Thoracic aorta (tissue), 2 donors: Measurements from ENCODE around the gene AGMO. TPM values are rescaled to one million over a fixed set of nuclear protein-coding genes. Genes with fewer than 3 reads are reported as not detected.

Source experiments
- ATAC-seq: fragments of 150-250 bp; one replicate; pipeline ENCODE4 v1.8.0; 2017; ENCODE audit warnings: low read depth; ENCODE audit not compliant: insufficient number of reproducible peaks, low FRiP score
- DNase-seq: peaks from one replicate; pipeline ENCODE4 v3.0.0-alpha.2; 2020; ENCODE audit warnings: low spot score
- H3K27ac ChIP-seq, 2 donors: fragments of 200-600 bp; sonication (generic); 1 replicate in 1 of 2; 2 replicates in 1 of 2; pipeline ENCODE4 v1.5.1; 2016; ENCODE audit warnings: mild to moderate bottlenecking in 2 of 2, moderate library complexity in 2 of 2
- H3K27me3 ChIP-seq: fragments of 200-600 bp; sonication (generic); replicated peaks from 2 replicates; pipeline ENCODE4 v1.6.0; 2016; ENCODE audit warnings: mild to moderate bottlenecking; ENCODE audit not compliant: insufficient read depth
- H3K36me3 ChIP-seq: fragments of 200-600 bp; sonication (generic); one replicate; pipeline ENCODE4 v1.5.1; 2016
- H3K4me1 ChIP-seq, 2 donors: fragments of 200-600 bp; sonication (generic); 1 replicate in 1 of 2; 2 replicates in 1 of 2; pipeline versions ENCODE4 v1.5.1 to v1.6.0; 2016; ENCODE audit warnings: low read depth in 2 of 2, mild to moderate bottlenecking in 1 of 2; ENCODE audit not compliant: control insufficient read depth in 1 of 2
- H3K4me3 ChIP-seq: fragments of 200-600 bp; sonication (generic); 2 replicates; pipeline ENCODE4 v1.5.1; 2016; ENCODE audit warnings: mild to moderate bottlenecking
- H3K9me3 ChIP-seq: fragments of 200-600 bp; sonication (generic); 2 replicates; pipeline ENCODE4 v1.5.1; 2016
- total RNA-seq, 2 donors: library from RNA; depleted of rRNA; stranded (reverse); fragments of >200 nt; gene quantifications; one replicate each; pipeline versions ENCODE4 v1.1.0 to v1.2.3, GENCODE V29; 2016
- TF ChIP-seq, protein P1 (sequence below): fragments of 200-600 bp; sonication (generic); IDR thresholded peaks from one replicate; pipeline ENCODE4 v1.5.1; 2019; ENCODE audit warnings: antibody characterized with exemption

AGMO gene
- total RNA-seq, 2 donors from 2014 or later = 0.85 to 3.0 TPM

DNA sequence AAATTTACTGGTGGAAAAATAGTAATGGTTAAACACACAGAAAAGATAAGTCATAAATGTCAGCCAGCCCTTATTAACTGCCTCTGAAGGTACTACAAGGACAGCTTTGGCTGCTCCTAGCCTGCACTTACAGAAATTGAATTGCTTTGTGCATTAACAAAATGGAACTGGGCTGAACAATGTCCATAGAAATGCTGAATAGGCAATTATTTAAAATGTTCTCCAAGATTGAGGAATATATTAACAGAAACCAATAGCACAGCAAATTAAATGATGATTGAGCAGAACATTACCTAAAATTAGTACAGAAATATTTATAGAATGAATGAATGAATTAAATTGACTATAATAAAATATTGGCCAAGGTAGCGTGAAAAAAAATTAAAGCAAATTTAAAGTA, 42.4 kb upstream of the AGMO start:
- H3K4me1 ChIP-seq = no peaks in the 10 kb centered on the region
- H3K27me3 ChIP-seq = no peaks in the 10 kb centered on the region
- H3K27ac ChIP-seq = no peak overlapping the region
- TF ChIP-seq, protein P1, sequence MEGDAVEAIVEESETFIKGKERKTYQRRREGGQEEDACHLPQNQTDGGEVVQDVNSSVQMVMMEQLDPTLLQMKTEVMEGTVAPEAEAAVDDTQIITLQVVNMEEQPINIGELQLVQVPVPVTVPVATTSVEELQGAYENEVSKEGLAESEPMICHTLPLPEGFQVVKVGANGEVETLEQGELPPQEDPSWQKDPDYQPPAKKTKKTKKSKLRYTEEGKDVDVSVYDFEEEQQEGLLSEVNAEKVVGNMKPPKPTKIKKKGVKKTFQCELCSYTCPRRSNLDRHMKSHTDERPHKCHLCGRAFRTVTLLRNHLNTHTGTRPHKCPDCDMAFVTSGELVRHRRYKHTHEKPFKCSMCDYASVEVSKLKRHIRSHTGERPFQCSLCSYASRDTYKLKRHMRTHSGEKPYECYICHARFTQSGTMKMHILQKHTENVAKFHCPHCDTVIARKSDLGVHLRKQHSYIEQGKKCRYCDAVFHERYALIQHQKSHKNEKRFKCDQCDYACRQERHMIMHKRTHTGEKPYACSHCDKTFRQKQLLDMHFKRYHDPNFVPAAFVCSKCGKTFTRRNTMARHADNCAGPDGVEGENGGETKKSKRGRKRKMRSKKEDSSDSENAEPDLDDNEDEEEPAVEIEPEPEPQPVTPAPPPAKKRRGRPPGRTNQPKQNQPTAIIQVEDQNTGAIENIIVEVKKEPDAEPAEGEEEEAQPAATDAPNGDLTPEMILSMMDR = no peak
- ATAC-seq = no peak
- no peak for DNase-seq
- no peaks in the 10 kb centered on the region for H3K36me3 ChIP-seq
- H3K9me3 ChIP-seq = no peaks in the 10 kb centered on the region
- H3K4me3 ChIP-seq = no peak overlapping the region

GRCh38 chr7:15603124-15603523, 41.3 kb upstream of the AGMO start:
- TF ChIP-seq, protein P1 = no peak
- DNase-seq = no peak
- no peaks in the 10 kb centered on the region for H3K4me1 ChIP-seq
- no peaks in the 10 kb centered on the region for H3K9me3 ChIP-seq
- H3K27ac ChIP-seq = no peak overlapping the region
- no peak for ATAC-seq
- no peaks in the 10 kb centered on the region for H3K27me3 ChIP-seq
- H3K36me3 ChIP-seq = no peaks in the 10 kb centered on the region
- H3K4me3 ChIP-seq = no peak overlapping the region

- no peak for DNase-seq
- Histone ChIP-seq H3K36me3 (no peaks in the 10 kb centered on the region), H3K27me3 (no peaks in the 10 kb centered on the region), H3K9me3 (no peaks in the 10 kb centered on the region), H3K4me3 (no peak overlapping the region), H3K4me1 (no peaks in the 10 kb centered on the region), H3K27ac (no peak overlapping the region)
- TF ChIP-seq, protein P1 = no peak
- ATAC-seq = no peak
These were observed 40.4 kb upstream of the AGMO start for GRCh38 chr7:15602236-15602635.

- TF ChIP-seq, protein P1 = no peak
- Histone ChIP-seq H3K9me3 (no peaks in the 10 kb centered on the region), H3K4me1 (no peaks in the 10 kb centered on the region), H3K36me3 (no peaks in the 10 kb centered on the region), H3K27me3 (no peaks in the 10 kb centered on the region), H3K27ac (no peak overlapping the region), H3K4me3 (no peak overlapping the region)
- no peak for ATAC-seq
- no peak for DNase-seq
These were observed 39.4 kb upstream of the AGMO start for GRCh38 chr7:15601175-15601574.

GRCh38 chr7:15600298-15600697, 38.5 kb upstream of the AGMO start:
- no peak for ATAC-seq
- no peaks in the 10 kb centered on the region for H3K36me3 ChIP-seq
- H3K9me3 ChIP-seq = no peaks in the 10 kb centered on the region
- H3K4me3 ChIP-seq = no peak overlapping the region
- TF ChIP-seq, protein P1 = no peak
- H3K4me1 ChIP-seq = no peaks in the 10 kb centered on the region
- H3K27ac ChIP-seq = no peak overlapping the region
- H3K27me3 ChIP-seq = no peaks in the 10 kb centered on the region
- DNase-seq = no peak
